Spleen (tissue), 3 donors: ENCODE measurements around the gene ADH7.

Experiments
- POLR2A ChIP-seq, 3 donors: fragments of 450-650 bp; IDR thresholded peaks; one replicate each; pipeline ENCODE4 v1.5.1; 2017; ENCODE audit warnings: antibody characterized with exemption in 3 of 3, mild to moderate bottlenecking in 1 of 3
- POLR2AphosphoS5 ChIP-seq, 3 donors: sonication (generic); formaldehyde crosslinking; IDR thresholded peaks; one replicate each; pipeline ENCODE4 v1.5.1; 2017; ENCODE audit warnings: antibody characterized with exemption in 3 of 3

DNA sequence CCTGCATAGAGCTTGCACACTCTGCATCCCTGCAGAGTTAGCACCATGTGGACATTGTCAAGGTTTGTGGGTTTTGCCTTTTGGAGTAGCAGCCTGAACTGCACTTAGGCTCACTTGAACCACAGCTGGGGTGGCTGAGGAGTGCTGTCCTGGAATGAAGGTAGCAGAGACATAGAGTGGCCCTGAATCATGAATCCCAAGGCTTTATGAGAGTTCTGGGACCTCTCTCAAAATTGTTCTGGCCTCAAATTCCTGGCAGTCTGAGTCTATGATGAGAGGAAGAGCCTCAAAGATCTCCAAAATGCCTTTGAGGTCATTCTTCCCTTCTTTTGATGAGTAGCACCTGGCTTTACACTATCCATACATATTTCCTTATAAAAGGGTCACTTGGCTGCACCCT is 45.5 kb downstream of the ADH7 start:
- TF ChIP-seq POLR2AphosphoS5 (IDR thresholded peaks at IDR 0.05) (no peak), POLR2A (IDR thresholded peaks at IDR 0.05) (no peak)
